Measurements from ENCODE around the gene ALDH2.
"Not testable (repeated sequence)": the region's sequence is repeated elsewhere in the genome, so short reads cannot be mapped to it uniquely, and the experiment has no call there.

ALDH2 gene

DNA sequence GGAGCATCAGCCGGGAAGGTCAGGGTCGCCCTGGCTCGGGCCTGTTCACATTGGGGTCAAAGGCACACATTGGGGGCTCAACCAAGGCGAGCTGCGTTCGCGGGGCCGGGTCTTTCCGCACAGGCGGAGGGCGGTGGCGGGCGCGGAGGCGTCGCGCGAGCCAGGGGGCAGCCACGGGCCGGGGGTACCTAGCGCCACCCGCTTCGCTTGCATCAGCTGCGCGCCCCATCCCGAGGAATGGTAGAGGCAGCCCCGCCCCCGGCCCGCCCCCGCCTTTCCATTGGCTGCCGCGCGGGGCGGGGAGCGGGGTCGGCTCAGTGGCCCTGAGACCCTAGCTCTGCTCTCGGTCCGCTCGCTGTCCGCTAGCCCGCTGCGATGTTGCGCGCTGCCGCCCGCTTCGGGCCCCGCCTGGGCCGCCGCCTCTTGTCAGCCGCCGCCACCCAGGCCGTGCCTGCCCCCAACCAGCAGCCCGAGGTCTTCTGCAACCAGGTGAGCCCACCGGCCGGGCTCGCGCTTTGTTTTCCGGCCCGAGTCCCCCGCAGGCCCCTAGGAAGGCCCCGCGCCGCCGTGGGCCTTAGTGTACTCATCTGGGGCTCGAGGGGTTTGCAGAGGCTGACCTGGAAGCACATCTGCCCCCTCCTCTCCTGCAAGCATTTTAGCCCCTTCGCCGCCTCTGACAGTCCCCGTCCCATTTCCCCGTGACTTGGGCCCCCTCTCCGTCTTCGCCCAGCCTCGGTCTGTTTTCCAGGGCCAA, at the start of gene ALDH2:
Gene ALDH2, plus strand, starts transcription at position 326 of the 754 bp plus-strand sequence. Its CDS starts 50 bp downstream, at position 376.
- DNase-seq: peak; percentile 26

DNA sequence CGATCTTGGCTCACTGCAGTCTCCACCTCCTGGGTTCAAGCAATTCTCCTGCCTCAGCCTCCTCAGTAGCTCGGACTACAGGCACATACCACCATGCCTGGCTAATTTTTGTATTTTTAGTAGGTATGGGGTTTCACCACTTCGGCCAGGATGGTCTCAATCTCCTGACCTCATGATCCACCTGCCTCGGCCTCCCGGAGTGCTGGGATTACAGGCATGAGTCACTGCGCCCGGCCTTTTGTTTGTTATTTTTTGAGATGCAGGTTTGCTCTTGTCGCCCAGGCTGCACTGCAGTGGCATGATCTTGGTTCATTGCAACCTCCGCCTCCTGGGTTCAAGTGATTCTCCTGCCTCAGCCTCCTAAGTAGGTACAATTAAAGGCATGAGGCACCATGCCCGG, 47.4 kb upstream of the ALDH2 start:
- not testable (repeated sequence) for DNase-seq

DNA sequence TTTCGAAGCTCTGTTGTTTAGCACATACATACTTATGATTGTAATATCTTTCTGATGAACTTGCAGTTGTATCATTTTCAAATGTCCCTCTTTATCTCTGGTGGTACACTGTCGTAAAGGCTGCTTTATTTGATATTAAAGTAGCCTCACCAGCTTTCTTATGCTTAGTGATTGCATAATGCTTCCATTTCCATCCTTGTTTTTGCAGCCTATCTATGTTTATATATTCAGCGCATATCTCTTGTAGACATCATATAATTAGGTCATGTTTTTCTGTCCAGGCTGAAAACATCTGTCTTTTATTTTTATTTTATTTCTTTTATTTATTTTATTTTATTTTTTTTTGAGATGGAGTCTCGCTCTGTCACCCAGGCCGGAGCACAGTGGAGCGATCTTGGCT, 46.3 kb upstream of the ALDH2 start:
- DNase-seq: no peak

DNA sequence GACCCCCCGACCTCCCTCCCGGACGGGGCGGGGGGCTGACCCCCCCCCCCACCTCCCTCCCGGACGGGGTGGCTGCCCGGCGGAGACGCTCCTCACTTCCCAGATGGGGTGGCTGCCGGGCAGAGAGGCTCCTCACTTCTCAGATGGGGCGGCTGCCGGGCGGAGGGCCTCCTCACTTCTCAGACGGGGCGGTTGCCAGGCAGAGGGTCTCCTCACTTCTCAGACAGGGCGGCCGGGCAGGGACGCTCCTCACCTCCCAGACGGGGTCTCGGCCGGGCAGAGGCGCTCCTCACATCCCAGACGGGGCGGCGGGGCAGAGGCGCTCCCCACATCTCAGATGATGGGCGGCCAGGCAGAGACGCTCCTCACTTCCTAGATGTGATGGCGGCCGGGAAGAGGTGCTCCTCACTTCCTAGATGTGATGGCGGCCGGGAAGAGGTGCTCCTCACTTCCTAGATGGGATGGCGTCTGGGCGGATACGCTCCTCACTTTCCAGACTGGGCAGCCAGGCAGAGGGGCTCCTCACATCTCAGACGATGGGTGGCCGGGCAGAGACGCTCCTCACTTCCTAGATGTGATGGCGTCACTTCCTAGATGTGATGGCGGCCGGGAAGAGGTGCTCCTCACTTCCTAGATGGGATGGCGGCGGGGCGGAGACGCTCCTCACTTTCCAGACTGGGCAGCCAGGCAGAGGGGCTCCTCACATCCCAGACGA, 42.9 kb upstream of the ALDH2 start:
- DNase-seq: not testable (repeated sequence)

DNA sequence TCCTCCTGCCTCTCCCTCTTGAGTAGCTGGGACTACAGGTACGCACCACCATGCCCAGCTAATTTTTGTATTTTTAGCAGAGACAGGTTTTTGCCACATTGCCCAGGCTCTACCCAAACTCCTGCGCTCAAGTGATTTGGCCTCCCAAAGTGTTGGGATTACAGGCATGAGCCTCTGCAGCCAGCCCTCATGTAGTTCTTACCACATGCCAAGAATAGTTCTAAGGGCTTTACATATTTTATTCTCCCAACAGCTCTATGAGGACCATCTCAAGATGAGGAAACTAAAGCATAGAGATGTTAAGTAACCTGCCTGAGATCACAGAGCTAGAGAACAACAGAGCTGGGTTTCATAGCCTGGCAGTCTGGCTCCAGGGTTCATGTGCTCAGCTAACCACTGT, 37.9 kb upstream of the ALDH2 start:
- no peak for DNase-seq

DNA sequence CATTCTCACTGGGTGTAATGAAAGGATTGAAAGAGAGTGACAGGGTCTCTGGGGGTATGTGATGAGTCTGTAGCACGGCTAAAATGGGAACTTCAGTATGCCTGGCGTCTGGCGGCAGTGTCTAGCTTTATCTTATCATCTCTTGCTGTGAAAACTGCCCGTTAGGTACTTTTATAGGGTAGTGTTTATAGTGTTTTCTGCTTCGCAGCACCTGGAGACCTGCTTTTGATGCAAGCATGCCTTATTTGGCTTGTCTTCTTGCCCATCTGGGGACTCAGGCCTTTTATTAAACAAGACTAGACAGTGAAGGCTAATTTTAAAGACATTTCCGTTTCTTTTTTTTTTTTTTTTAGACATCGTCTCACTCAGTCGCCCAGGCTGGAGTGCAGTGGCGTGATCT, 36.3 kb upstream of the ALDH2 start:
- no peak for DNase-seq

DNA sequence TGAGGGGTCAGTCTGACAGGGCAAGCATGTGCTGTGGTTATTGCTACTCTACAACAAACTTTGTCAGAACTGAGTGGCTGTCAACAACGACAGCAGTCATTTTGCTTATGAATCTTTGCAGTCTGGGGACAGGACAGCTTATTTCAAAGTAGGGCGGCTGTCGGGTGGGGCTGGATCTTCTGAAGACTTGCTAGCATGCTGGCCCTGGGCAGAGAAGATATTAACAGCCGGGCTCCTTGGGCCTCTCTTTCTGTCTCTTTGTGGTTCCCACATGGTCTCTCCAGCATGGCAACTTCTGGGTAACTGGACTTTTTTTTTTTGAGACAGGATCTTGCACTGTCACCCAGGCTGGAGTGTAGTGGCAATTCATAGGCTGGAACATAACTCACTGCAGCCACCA, 33.9 kb upstream of the ALDH2 start:
- DNase-seq: no peak

DNA sequence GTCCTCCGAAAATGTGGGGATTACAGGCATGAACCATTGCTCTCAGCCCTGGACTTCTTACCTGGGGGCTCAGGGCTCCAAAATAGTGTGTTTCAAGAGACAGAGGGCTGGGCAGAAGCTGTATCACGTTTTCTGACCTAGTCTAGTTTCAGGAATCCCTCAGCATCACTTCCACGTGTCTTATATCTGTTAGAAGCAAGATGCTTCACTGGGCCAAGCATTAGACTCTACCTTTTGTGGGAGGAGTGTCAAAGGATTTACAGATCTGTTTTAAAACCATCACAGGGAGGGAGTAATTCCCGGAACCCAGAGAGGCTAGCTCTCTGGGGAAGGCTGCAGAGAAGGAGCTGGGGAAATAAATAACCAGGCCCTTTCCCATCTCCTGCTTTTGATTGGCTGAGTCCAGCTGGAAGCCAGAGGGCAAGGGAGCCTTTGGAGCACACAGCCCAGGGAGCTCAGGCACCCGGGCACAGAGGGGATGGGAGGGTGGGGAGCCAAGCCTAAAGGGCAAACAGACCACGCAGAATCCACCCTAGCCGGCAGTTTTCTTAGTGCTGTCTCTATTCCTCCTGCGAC, 33.3 kb upstream of the ALDH2 start:
- DNase-seq: no peak

DNA sequence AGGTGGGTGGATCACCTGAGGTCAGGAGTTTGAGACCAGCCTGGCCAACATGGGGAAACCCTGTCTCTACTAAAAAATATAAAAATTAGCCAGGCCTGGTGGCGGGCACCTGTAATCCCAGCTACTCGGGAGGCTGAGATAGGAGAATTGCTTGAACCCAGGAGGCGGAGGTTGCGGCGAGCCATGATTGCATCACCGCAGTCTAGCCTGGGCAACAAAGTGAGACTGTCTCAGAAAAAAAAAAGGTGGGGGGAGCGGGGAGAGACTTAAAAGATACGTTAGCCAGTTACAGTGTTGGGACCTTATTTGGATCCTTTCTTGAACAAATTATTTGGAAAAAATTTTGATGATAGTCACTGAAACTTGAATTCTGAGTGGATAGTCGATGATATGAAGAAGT, 27.2 kb upstream of the ALDH2 start:
- DNase-seq: not testable (repeated sequence)

DNA sequence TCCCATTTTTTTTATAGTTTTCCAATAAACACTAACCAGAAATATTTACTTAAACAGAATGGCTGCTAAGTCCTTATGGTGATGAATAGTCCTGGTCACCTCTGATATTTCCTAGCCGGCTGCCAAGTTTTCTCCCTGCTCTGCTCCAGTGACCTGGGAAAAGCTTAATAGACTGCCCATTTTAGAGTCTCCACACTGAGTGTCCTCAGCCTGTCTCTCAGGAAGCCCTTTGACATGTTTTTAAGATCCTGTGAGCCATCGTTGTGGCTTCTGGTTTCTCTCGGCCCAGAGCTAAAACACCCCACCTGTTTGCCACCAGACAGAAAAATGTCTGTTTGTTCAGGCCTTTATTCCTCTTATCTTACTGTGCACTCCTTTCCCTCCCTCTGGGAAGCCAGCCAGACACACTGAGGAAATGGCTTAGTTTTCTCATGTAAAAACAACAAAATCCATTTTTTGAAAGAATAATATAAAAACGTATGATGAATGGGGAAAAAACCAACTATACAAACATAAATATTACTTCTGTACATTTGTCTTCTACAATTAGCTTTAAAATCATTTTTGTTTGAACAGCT, 25.4 kb upstream of the ALDH2 start:
- DNase-seq: no peak

DNA sequence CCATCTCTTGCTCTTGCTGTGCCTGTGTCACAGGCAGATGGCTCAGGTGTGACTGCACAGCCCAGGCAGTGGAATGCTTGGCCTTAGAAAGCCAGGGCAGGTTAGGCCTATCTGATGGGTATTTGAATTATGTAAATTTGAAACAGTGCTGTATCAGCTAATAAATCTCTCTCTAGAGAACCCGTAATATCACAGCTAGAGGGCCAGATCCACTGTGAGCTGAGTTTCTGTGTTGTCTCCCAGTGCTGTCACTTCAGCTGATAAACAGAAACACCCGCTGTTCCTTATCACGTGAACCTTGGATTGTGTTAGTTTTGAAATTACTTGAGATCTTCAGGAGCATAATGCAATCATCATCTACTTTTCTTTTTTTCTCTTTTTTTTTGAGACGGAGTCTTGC, 21.5 kb upstream of the ALDH2 start:
- no peak for DNase-seq

DNA sequence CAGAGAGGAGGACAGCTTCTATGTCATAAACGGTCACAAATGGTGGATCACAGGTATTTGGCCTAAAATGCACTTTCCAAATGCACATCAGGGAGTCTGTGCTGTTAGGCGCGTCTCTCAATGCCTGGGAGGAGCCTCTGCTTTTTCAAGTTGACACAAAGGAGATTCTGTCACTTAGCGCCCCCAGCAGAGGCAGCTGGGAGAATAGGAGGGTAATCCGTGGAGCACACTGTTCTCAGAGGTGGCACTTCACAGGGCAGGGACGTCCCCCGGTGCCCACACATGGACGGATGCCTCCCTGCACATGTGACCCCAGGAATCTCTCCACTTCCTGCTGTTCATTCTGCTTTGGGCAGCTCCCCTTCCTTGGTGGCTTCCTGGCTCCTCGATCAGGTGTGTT, 19.4 kb upstream of the ALDH2 start:
- DNase-seq: no peak

DNA sequence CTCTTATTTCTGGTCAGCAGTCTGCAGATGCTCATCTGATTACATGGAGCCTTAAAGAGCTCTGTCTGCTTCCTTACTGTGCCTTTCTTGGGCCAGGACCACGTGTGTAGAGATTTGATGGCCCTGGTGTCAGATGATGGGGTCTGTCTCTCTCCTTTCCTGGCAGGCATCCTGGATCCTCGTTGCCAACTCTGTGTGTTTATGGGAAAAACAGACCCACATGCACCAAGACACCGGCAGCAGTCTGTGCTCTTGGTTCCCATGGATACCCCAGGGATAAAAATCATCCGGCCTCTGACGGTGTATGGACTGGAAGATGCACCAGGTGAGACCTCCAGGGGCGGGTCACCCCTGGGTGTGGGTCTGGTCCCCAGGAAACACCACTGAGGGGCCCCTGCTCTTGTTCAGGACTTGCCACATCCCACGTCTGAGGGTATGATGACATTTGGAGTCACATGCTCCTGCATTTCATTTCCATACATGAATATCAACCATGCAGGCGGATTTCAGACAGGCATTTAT, 18.5 kb upstream of the ALDH2 start:
- no peak for DNase-seq

DNA sequence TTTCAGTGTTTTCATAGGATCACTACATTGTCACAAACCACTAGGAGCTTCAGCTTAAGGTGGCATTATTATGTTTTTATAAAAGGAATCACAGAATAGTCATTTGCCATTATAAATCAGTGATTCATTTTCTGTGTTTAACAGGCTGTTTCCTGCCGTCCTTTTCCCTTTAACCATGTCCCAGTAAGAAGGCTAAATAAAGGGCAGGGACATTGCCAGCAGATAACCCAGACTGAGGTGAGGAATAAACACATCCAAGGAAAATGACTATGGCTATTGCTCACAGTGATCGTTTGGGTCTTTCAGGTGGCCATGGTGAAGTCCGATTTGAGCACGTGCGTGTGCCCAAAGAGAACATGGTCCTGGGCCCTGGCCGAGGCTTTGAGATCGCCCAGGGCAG, 17.9 kb upstream of the ALDH2 start:
- DNase-seq: no peak

DNA sequence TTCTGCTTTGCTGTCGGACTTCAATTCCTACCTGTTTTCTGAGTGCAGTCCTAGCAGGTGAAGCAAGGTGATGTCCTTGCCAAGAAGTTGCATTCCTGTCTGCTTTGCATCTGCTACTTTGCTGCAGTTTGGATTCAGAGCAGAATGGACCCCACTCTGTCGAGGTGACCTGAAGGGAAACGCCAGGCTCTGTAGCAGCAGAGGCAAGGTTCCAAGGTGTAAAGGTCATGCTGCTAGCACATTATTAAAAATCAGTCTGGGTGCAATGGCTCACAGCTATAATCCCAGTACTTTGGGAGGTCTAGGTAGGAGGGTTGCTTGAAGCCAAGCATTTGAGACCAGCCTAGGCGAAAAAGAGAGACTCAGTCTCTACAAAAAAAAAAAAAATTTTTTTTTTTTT, 17.3 kb upstream of the ALDH2 start:
- no peak for DNase-seq

DNA sequence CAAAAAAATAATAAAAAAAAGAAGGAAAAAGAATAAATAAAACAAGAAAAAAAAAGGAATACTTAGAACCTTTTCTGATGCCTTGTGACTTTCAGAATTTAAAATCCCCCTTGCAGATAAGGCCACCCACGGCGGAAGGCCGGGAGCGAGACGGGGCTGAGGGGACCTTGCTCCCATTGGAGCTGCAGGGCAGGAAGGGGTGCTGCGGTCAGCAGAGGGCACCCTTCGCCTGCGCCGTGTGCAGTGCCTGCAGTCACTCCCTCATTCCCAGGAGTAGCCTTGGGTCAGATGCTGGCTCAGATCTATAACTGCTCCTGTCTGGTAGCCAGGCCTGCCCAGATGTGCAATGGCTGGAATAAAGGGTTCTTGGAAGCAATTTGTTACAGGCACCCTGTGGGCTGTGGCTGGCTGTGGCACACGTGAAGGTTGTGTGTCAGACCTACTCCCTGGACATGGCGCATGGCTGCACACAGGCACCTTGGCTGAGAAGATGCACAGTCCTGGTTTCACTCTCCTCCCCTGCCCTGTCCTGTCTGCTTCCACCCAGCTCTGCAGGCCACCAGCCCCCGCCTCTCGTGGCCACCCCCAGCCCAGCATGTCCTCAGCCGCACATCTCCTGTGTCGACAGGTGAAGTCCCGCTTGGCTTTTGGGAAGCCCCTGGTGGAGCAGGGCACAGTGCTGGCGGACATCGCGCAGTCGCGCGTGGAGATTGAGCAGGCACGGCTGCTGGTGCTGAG, 13.4 kb upstream of the ALDH2 start:
- DNase-seq: no peak

DNA sequence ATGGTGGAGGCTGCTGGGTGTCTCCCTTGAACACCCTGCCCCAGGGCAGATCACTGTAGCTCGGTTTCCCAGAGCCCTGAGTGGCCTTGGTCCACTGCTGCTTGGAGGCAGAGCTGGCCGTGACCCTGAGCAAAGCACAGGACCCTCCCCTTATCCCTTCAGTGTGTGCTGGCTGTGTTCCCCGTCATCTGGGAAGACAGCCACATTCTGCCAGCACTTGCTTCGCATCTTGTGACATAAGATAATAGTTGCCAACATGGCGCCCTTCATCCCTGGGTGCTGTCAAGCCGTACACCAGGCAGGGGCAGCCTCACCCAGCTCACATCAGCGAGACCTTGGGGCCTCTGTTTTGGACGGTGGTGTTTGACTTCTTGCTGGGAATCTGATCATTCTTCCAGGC, 12.1 kb upstream of the ALDH2 start:
- no peak for DNase-seq

DNA sequence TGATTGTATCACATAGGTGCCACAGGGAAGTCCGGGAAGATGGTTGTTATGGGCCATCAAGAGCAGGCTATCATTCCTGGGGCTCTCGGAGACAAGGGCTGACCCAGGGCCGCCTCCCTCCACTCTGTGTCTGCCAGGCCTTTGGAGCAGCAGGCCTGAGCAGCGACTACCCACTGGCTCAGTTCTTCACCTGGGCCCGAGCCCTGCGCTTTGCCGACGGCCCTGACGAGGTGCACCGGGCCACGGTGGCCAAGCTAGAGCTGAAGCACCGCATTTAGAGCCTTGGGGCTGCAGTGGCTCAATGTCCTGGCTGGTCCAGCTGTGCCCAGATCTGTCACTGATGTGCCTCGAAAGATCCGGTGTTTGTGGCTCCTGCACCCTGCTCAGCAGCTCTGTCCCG, 10.5 kb upstream of the ALDH2 start:
- DNase-seq: no peak

DNA sequence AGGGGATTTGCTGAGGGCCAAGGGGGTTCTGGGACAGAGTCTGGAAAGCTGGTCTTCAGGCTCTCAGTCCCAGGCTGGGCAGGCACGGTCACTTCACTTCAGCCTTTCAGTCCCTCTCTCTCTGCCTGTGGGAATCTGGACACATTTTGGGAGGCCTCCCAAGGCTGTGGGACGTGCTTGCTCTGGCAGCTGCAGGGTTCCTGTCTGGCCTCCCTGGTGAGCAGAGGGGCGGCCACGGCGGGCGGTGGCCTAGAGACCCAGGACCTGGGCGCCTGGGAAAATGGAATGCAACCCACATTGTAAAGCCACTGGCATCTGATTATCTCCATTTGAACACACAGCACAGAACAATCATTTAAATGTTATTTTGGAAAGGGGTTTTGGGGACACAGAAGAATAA, 10.1 kb upstream of the ALDH2 start:
- DNase-seq: no peak

DNA sequence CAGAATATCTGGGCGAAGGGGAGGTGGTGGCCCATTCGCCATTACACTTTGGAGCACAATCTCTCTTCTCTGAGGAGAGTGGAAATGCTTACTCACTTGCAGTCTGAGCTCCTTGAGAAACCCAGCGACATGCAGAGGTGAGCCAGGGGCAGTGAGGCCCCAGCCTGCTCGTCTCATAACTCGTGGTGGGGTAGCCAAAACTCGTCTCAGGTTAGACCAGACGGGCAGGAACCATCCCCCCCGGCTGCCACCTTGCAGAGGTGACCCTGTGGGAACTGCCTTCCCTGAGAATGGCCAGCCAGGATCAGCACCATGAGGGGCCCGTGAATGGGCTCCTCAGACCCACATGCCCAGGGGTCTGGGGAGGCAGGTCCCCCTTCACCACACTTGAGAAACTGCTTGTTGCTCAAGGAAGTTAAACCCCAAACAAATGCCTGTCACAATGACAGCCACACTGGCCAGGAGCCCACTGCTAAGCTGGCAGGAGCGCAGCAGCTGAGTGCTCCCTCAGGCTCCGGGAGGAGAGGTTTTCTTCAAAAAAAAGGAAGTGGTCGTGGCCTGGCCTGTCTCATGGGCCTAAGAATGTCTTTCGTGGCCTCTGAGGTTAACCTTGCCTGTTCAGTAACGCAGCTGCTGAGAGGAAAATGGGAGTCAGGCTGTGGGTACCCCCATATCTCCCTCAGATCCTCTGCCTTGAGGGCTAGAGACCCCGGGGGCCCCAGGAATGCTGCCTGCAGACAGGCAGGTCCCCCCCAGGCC, 9.2 kb upstream of the ALDH2 start:
- no peak for DNase-seq

DNA sequence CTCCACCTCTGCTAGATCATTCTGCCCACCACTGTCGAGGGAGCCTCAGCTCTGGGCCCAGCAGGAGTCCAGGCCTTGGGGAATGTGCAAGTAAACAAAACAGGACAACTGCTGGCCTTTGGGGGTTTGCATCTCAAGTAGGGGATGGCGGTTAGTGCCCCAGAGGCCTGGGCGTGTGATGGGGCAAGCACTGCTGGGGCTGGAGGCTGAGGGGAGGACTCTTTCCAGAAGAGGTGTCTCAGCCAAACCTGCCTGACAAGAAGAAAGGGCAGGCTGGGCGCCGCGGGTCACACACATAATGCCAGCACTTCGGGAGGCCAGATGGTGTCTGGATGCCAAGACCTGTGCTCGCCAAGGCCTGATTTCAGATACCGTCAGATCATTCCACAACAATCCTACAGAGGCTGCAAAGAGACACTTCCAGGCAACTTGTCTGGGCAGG, 8.6 kb upstream of the ALDH2 start:
- DNase-seq: no peak

DNA sequence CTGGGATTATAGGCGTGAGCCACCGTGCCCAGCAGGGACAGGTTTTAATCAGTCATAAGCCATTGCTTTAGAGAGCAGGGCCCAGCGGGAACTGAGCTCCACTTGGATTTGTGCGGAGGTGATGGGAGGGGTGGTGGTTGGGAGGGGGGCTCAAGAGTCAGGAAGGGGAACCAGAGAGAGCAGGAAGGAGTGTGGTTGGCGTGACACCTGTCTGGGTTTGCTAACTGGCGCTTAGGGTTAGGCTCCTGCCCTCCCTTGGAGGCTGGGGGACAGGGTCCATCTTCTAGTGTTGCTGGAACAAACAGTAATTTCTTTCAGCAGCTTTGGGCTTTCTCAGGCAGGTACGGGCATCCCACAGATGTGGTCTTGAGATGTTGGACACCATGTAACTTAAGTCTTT, 7.5 kb upstream of the ALDH2 start:
- no peak for DNase-seq

Data from NCI-H524 treated with DMSO at 0.1 percent for 48 hours (cell line).